LNCAP (cell line): ENCODE data around the gene C1orf105.
A peak's percentile ranks its signal among the peaks of the same experiment; 100 is the strongest.

Source experiments
- CTCF ChIP-seq: fragments of 450-650 bp; IDR thresholded peaks from 2 replicates; pipeline ENCODE4 v1.5.1; 2017; ENCODE audit warnings: mild to moderate bottlenecking

C1orf105 gene

GRCh38 chr1:172429331-172430127 lies 9.0 kb downstream of the C1orf105 start:
- TF ChIP-seq CTCF, result peak; percentile 97

DNA sequence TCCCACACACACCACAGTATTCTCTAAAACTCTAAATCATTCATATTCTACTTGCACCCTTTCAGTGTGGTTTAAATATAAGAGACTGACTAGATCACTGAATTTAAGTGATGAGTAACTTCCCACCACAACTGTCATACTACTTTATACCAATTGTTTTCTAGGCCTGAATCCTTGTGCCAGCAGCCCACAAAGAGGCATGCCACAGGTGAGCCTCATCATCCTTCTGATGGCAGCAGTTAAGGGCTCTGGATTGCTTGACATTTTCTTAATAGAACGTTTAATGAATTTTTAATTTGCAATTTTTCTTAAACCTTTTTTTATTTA lies 9.6 kb downstream of the C1orf105 start:
- no peak for TF ChIP-seq CTCF

- TF ChIP-seq CTCF, result no peak
Measured at GRCh38 chr1:172431204-172431603, 10.7 kb downstream of the C1orf105 start.

GRCh38 chr1:172431721-172432192 lies 11.3 kb downstream of the C1orf105 start:
- TF ChIP-seq CTCF, result no peak

DNA sequence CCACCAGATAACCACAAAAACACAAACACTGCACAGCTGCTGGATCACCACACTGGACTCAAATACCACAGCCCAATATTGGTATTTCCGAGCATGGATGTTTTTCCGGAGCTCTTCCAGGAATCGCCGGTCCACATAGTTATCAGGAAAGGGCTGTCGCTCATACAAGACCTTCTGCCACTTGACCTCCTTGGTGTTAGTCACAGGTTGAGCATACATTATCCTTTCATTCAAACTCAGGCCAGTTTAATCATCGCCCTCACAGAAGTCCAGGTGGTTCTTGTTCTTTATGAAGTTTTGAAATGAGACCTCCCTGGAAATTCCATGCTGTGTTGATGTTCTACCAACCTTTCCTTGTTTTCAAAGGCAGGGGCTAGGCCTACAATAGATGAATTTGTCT lies 21.9 kb downstream of the C1orf105 start:
- no peak for TF ChIP-seq CTCF

- TF ChIP-seq CTCF, result no peak
Measured at GRCh38 chr1:172442843-172443565, 22.5 kb downstream of the C1orf105 start.

DNA sequence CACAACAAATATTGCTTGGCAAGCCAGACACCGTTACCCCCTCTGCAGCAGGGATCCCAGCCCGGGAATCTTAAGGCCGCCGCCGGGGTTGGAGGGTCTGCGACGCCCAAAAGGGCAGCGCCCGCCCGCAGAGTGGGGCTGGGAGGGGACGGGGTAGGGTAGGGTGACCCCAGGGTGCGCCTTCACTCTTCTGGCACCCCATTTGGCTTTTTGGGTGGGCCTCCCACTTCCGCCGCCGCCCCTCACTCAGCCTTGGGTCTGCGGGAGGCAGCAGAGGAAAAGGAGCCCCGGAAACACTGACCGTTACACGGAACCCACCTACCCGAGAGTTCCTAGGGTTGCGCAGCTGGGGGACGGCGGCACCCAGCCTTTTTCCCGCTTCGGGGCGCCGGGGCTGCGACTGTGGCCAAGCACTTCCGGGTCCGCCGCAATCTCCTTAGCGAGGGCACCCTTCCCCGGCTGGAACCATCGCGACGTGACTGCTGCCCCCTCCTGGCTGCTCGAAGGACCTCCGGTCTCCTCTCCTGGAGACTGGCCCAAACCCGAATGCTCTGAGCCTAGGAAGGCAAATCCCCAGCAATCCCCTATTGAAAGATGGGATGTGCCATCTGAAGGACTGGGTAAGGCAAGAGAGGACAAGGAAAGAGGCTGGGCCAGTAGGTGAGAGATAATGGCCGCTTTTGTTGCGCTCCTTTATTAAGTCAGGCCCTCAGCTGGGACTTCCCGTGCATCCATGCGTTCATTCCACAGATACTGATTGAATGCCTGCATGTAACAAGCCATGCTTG lies 23.4 kb downstream of the C1orf105 start, which contains the start of gene PIGC:
Gene PIGC, minus strand, starts transcription at position 404 of the 788 bp plus-strand sequence. CDS start 1,447 bp downstream, outside the sequence.
- peak; percentile 95 for TF ChIP-seq CTCF
